ENCODE data around the gene EEF2KMT. TPM values are rescaled to one million over a fixed set of nuclear protein-coding genes. Genes with fewer than 3 reads are reported as not detected.
"Not testable (repeated sequence)": the region's sequence is repeated elsewhere in the genome, so short reads cannot be mapped to it uniquely, and the experiment has no call there.

The EEF2KMT gene
- total RNA-seq, 1 donor: 10.0 TPM

DNA sequence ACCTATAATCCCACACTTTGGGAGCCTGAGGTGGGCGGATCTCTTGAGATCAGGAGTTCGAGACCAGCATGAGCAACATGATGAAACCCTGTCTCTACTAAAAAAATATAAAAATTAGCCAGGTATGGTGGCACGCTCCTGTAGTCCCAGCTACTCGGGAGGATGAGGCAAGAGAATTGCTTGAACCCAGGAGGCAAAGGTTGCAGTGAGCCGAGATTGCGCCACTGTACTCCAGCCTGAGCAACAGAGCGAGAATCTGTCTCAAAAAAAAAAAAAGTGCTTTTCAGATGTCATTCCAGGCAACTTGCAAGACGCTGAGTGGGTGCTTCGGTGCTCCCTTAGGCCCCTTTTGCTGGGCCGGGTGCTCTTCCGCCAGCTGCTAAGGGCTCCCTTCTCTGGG, 53.0 kb downstream of the EEF2KMT start:
- not testable (repeated sequence) for DNase-seq (ENCODE audit: low read depth in 2 of 3, low spot score in 2 of 3)

DNA sequence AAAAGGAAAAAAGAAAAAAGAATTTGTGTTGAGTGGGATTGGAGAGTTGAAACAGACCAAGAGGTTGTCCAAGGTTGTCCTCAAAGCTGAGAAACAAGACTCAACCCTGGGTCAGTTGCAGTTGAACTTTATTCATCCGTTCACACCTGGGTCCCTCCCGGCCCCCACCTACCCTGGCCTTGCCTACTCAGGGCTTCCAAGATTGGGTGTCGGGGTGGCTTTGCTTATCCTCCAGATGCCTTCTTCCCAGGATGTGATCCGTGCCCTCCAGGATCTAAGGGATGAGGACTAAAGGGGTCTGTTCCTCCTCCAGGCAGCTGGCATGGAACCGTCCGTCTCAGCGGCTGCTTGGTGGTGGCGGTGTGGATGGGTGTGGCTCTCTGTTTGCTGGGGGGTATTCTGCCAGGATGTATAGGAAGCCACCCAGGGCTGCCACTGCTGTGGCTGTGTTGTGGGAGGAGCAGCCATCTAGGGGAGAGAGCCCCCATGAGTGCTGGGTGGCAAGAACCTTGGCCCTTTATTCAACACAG, 53.5 kb downstream of the EEF2KMT start:
- DNase-seq (ENCODE audit: low read depth in 2 of 3, low spot score in 2 of 3): no peak

GRCh38 chr16:5042574-5043171, 54.9 kb downstream of the EEF2KMT start:
- no peak for DNase-seq (ENCODE audit: low read depth in 2 of 3, low spot score in 2 of 3)

- no peak for DNase-seq (ENCODE audit: low read depth in 2 of 3, low spot score in 2 of 3)
These were observed 55.9 kb downstream of the EEF2KMT start for GRCh38 chr16:5041600-5042133.

GRCh38 chr16:5040451-5040850, 57.1 kb downstream of the EEF2KMT start:
- DNase-seq (ENCODE audit: low read depth in 2 of 3, low spot score in 2 of 3): no peak

- no peak for DNase-seq (ENCODE audit: low read depth in 2 of 3, low spot score in 2 of 3)
These were observed 61.1 kb downstream of the EEF2KMT start for GRCh38 chr16:5036228-5037156.

- DNase-seq (ENCODE audit: low read depth in 2 of 3, low spot score in 2 of 3): no peak
These were observed 61.7 kb downstream of the EEF2KMT start for GRCh38 chr16:5035909-5036227.

Other genes with a start within 250 kb of the EEF2KMT start
- 0.81 TPM for gene PPL, start 160.6 kb downstream of the EEF2KMT start, total RNA-seq
- under 0.01 TPM for gene SEC14L5, start 139.5 kb downstream of the EEF2KMT start, total RNA-seq
- 29.4 TPM for gene NAGPA, start 63.9 kb downstream of the EEF2KMT start, total RNA-seq
- not detected for gene C16orf89, start 31.8 kb downstream of the EEF2KMT start, total RNA-seq
- 22.6 TPM for gene ALG1, start 26.0 kb downstream of the EEF2KMT start, total RNA-seq

Data from hematopoietic multipotent progenitor cell (in vitro differentiated cells).